Cardiac muscle cell (in vitro differentiated cells and primary cell): ENCODE measurements around the gene TMEM163. TPM values are rescaled to one million over a fixed set of nuclear protein-coding genes. Genes with fewer than 3 reads are reported as not detected.
"Not testable (repeated sequence)": the region's sequence is repeated elsewhere in the genome, so short reads cannot be mapped to it uniquely, and the experiment has no call there.

Experiments
- DNase-seq, 2 donors: peaks; one replicate each; pipeline versions ENCODE4 v3.0.0 to v3.0.0-alpha.2; 2010 to 2017; ENCODE audit warnings: low read depth in 1 of 2, low spot score in 1 of 2
- H3K27ac ChIP-seq: fragments of 200-600 bp; sonication (generic); 2 replicates; pipeline ENCODE4 v1.5.1; 2016
- H3K27me3 ChIP-seq: fragments of 200-600 bp; sonication (generic); 2 replicates; pipeline ENCODE4 v1.6.0; 2016; ENCODE audit warnings: control low read depth
- H3K36me3 ChIP-seq: fragments of 200-600 bp; sonication (generic); 2 replicates; pipeline ENCODE4 v1.5.1; 2016; ENCODE audit warnings: control low read depth
- H3K4me1 ChIP-seq: fragments of 200-600 bp; sonication (generic); 2 replicates; pipeline ENCODE4 v1.8.1; 2017; ENCODE audit warnings: low read depth, mild to moderate bottlenecking, mixed run types
- H3K4me3 ChIP-seq: fragments of 200-600 bp; sonication (generic); 2 replicates; pipeline ENCODE4 v1.5.1; 2016; ENCODE audit warnings: mild to moderate bottlenecking
- H3K9me3 ChIP-seq: fragments of 200-600 bp; sonication (generic); 2 replicates; pipeline ENCODE4 v1.5.1; 2017; ENCODE audit warnings: low read depth, mild to moderate bottlenecking, control low read depth
- polyA plus RNA-seq: library from polyadenylated mRNA; unstranded; fragments of >200 nt; fragmentation: Nextera tagmentation; extraction: Ambion mirVana; gene quantifications from 2 replicates; pipeline ENCODE4 v1.2.1, GENCODE V29; 2016
- total RNA-seq: library from RNA; depleted of rRNA; stranded (reverse); fragments of >200 nt; gene quantifications from 2 replicates; pipeline ENCODE4 v1.2.3, GENCODE V29; 2016
- TF ChIP-seq, protein P1 (sequence below): IDR thresholded peaks from 2 replicates; pipeline ENCODE4 v1.5.1; 2012; ENCODE audit warnings: low read depth, mild to moderate bottlenecking, low read length

TMEM163 gene
- total and polyA plus RNA-seq, 2 experiments from 2014 or later = 45.8 to 58.1 TPM

DNA sequence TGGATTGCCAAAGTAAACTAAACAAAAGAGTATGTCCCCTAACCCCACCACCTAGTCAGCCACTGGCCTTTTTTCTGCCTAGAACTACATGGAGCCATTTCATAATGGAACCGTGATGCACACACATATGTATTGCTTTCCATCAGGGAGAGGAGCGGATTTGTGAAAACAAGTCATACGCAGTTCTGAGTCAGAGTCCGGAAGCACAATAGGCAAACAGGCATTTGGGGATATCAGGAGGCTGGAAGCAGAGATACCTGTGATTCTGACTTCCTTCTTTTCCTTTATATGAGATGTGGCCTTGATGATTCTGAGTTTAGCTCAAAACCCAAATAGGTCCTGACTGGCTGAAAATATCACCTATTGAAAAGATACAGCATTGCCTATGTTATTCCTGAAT is 93.5 kb downstream of the TMEM163 start:
- no peaks in the 10 kb centered on the region for H3K36me3 ChIP-seq
- TF ChIP-seq, protein P1, sequence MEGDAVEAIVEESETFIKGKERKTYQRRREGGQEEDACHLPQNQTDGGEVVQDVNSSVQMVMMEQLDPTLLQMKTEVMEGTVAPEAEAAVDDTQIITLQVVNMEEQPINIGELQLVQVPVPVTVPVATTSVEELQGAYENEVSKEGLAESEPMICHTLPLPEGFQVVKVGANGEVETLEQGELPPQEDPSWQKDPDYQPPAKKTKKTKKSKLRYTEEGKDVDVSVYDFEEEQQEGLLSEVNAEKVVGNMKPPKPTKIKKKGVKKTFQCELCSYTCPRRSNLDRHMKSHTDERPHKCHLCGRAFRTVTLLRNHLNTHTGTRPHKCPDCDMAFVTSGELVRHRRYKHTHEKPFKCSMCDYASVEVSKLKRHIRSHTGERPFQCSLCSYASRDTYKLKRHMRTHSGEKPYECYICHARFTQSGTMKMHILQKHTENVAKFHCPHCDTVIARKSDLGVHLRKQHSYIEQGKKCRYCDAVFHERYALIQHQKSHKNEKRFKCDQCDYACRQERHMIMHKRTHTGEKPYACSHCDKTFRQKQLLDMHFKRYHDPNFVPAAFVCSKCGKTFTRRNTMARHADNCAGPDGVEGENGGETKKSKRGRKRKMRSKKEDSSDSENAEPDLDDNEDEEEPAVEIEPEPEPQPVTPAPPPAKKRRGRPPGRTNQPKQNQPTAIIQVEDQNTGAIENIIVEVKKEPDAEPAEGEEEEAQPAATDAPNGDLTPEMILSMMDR = no peak
- no peak overlapping the region for H3K27ac ChIP-seq
- no peak for DNase-seq
- no peaks in the 10 kb centered on the region for H3K27me3 ChIP-seq
- H3K4me1 ChIP-seq = no peaks in the 10 kb centered on the region
- no peaks in the 10 kb centered on the region for H3K9me3 ChIP-seq
- H3K4me3 ChIP-seq = no peak overlapping the region

- no peaks in the 10 kb centered on the region for H3K9me3 ChIP-seq
- no peak for DNase-seq
- H3K27me3 ChIP-seq = no peaks in the 10 kb centered on the region
- H3K36me3 ChIP-seq = no peaks in the 10 kb centered on the region
- no peak overlapping the region for H3K27ac ChIP-seq
- TF ChIP-seq, protein P1 = no peak
- no peaks in the 10 kb centered on the region for H3K4me1 ChIP-seq
- no peak overlapping the region for H3K4me3 ChIP-seq
Measured at GRCh38 chr2:134623796-134624195, 95.0 kb downstream of the TMEM163 start.

DNA sequence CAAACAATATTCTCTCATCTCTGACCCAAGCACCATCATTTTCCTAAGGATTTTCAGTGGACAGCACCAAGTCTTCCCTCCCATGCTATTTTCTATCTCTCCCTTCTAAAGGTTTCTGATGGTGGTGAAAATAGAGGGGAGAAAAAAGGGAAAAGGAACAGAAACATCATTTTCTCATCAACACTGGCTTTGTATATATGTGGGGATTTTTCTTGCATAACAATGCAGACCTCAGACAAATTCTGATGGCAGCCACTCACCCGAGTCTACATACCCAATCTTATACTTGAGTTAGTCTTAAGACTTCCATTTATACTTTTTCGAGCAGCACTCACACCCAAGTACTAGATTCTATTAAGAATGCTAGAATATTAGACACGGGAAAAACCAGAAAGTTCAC is 95.8 kb downstream of the TMEM163 start:
- H3K4me1 ChIP-seq = no peaks in the 10 kb centered on the region
- no peak overlapping the region for H3K27ac ChIP-seq
- H3K36me3 ChIP-seq = no peaks in the 10 kb centered on the region
- no peak for DNase-seq
- no peaks in the 10 kb centered on the region for H3K9me3 ChIP-seq
- H3K4me3 ChIP-seq = no peak overlapping the region
- TF ChIP-seq, protein P1 = no peak
- H3K27me3 ChIP-seq = no peaks in the 10 kb centered on the region

DNA sequence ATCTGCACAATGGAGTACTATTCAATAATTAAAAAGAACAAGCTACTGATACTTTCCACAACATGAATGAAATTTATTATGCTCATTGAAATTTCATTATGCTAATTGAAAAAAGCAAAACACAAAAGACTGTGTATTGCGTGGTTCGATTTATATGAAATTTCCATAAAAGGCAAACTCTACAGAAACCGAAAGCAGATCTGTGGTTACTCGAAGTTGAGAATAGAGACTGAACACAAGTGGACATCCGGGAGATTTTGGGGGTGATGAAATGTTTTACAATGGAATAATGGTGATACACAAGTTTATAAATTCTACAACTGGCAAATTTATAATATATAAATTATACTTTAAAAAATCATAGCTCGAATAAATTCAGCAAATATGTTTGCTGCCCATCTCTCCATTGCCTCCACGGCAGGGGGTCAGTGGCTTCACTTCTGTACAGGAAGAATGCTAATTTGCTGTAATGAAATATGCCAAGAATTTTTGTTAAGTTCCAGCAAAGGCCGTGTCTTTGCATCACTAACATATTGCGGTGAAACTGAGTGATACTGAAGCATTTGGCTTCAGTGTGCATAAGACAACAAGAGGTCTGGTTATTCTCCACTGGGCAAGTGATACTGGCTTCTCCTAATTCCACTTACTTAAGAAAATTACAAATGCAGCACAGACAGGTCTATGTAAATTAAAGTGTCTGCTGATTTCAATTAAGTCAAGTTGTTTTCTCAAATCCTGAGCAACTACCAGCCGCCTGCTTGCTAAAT is 96.7 kb downstream of the TMEM163 start:
- Histone ChIP-seq H3K9me3 (no peaks in the 10 kb centered on the region), H3K36me3 (no peaks in the 10 kb centered on the region), H3K4me1 (no peaks in the 10 kb centered on the region), H3K4me3 (no peak overlapping the region), H3K27me3 (no peaks in the 10 kb centered on the region), H3K27ac (no peak overlapping the region)
- DNase-seq = peak in 1 of 2 donors; percentile 1
- TF ChIP-seq, protein P1 = no peak

DNA sequence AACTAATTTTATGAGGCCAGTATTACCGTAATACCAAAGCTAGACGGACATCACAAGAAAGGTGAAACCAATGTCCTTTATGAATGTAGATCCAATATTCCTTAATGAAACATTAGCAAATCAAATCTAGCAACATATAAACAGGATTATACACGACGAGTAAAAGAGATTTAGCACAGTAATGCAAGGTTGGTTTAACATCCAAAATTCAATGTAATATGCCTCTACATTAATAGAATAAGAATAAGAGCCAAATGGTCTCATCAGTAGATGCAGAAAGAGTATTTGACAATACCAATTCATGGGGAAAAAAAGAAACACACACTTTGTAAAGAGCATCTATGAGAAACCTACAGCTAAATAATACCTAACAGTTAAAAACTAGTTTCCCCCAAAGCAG is 99.5 kb downstream of the TMEM163 start:
- no peak for DNase-seq
- Histone ChIP-seq H3K27me3 (no peaks in the 10 kb centered on the region), H3K4me3 (no peak overlapping the region), H3K27ac (no peak overlapping the region), H3K36me3 (no peaks in the 10 kb centered on the region), H3K9me3 (no peaks in the 10 kb centered on the region), H3K4me1 (no peaks in the 10 kb centered on the region)
- TF ChIP-seq, protein P1 = no peak

DNA sequence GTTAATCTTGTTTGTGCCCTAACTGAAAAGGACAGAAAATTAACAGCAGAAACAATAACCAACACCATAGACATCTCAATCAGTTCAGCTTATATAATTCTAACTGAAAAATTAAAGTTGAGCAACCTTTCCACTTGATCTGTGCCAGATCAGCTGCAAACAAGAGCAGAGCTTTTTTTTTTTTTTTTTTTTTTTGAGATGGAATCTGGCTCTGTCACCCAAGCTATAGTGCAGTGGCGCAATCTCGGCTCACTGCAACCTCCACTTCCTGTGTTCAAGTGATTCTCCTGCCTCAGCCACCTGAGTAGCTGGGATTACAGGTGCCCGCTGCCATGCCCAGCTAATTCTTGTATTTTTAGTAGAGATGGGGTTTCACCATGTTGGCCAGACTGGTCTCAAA is 103.3 kb downstream of the TMEM163 start:
- not testable (repeated sequence) for H3K9me3 ChIP-seq, H3K36me3 ChIP-seq, H3K4me1 ChIP-seq, H3K27me3 ChIP-seq, H3K4me3 ChIP-seq, H3K27ac ChIP-seq, DNase-seq
